Measurements from ENCODE around the gene FOXN1. TPM values are rescaled to one million over a fixed set of nuclear protein-coding genes. Genes with fewer than 3 reads are reported as not detected.

Gene FOXN1
- total RNA-seq, 2 donors from 2014 or later: 0.32 TPM; not detected in 1

GRCh38 chr17:28470914-28471366 is 35.2 kb upstream of the FOXN1 start:
- H3K4me1 ChIP-seq: no peaks in the 10 kb centered on the region
- no peak for TF ChIP-seq CTCF (IDR thresholded peaks at IDR 0.05)

GRCh38 chr17:28471531-28472342 is 34.4 kb upstream of the FOXN1 start:
- no peak for DNase-seq
- TF ChIP-seq CTCF (IDR thresholded peaks at IDR 0.05): no peak
- H3K4me1 ChIP-seq: peaks cover 6% of the 10 kb centered on the region
- H3K9me3 ChIP-seq: no peaks in the 10 kb centered on the region
- H3K27ac ChIP-seq: no peak overlapping the region
- H3K36me3 ChIP-seq: no peaks in the 10 kb centered on the region
- H3K4me3 ChIP-seq: no peak overlapping the region
- no peak overlapping the region for H3K9ac ChIP-seq (ENCODE audit: low read depth in 2 of 2, low read length in 2 of 2)
- intact Hi-C loops (cut with DNase I): no loop called here
- no peaks in the 10 kb centered on the region for H3K27me3 ChIP-seq

More at GRCh38 chr17:28470914-28471366, 35.2 kb upstream of the FOXN1 start:
- Histone ChIP-seq H3K27me3 (no peaks in the 10 kb centered on the region), H3K9me3 (no peaks in the 10 kb centered on the region), H3K9ac (ENCODE audit: low read depth in 2 of 2, low read length in 2 of 2) (no peak overlapping the region), H3K36me3 (no peaks in the 10 kb centered on the region), H3K4me3 (no peak overlapping the region), H3K27ac (no peak overlapping the region)
- DNase-seq: peak; percentile 55
- intact Hi-C loops (cut with DNase I): no loop called here

- H3K27ac ChIP-seq: peak overlapping the region; percentile 64
- intact Hi-C loops (cut with DNase I): no loop called here
These were observed 33.2 kb upstream of the FOXN1 start for GRCh38 chr17:28472871-28473497.

GRCh38 chr17:28473542-28473941 is 32.6 kb upstream of the FOXN1 start, which contains the start of gene SLC13A2:
TSS of gene SLC13A2 (plus strand) at chr17:28473644. CDS start at chr17:28473713, 69 bp downstream.
- Histone ChIP-seq H3K4me1 (peaks cover 6% of the 10 kb centered on the region), H3K9me3 (no peaks in the 10 kb centered on the region), H3K4me3 (no peak within 1 kb of the TSS), H3K27me3 (no peaks in the 10 kb centered on the region), H3K27ac (peak within 1 kb of the TSS; percentile 64), H3K9ac (ENCODE audit: low read depth in 2 of 2, low read length in 2 of 2) (peak within 1 kb of the TSS in 1 of 2 donors; percentile 62), H3K36me3 (no peaks in the 10 kb centered on the region)
- TF ChIP-seq CTCF (IDR thresholded peaks at IDR 0.05): peak; percentile 25
- intact Hi-C loops (cut with DNase I): no loop called here
- DNase-seq: peak; percentile 82

More at GRCh38 chr17:28472871-28473497, 33.2 kb upstream of the FOXN1 start:
- DNase-seq: peak; percentile 63
- TF ChIP-seq CTCF (IDR thresholded peaks at IDR 0.05): no peak
- Histone ChIP-seq H3K36me3 (no peaks in the 10 kb centered on the region), H3K9me3 (no peaks in the 10 kb centered on the region), H3K27me3 (no peaks in the 10 kb centered on the region), H3K4me1 (peaks cover 6% of the 10 kb centered on the region), H3K4me3 (no peak overlapping the region), H3K9ac (ENCODE audit: low read depth in 2 of 2, low read length in 2 of 2) (peak overlapping the region in 1 of 2 donors; percentile 62)

- Histone ChIP-seq H3K27ac (peak overlapping the region; percentile 64), H3K36me3 (no peaks in the 10 kb centered on the region), H3K9me3 (no peaks in the 10 kb centered on the region), H3K27me3 (no peaks in the 10 kb centered on the region), H3K4me1 (peaks cover 6% of the 10 kb centered on the region), H3K4me3 (no peak overlapping the region), H3K9ac (ENCODE audit: low read depth in 2 of 2, low read length in 2 of 2) (peak overlapping the region in 1 of 2 donors; percentile 62)
- intact Hi-C loops (cut with DNase I): no loop called here
- DNase-seq: no peak
- TF ChIP-seq CTCF (IDR thresholded peaks at IDR 0.05): no peak
These were observed 32.0 kb upstream of the FOXN1 start for GRCh38 chr17:28474111-28474531.
